Liver (tissue), 9 donors: ENCODE data around the gene NAP1L3. TPM values are rescaled to one million over a fixed set of nuclear protein-coding genes. Genes with fewer than 3 reads are reported as not detected.

Source experiments
- DNase-seq: peaks from one replicate; pipeline ENCODE4 v3.0.0-alpha.2; 2017; ENCODE audit warnings: low spot score
- H3K27ac ChIP-seq, 2 donors: one replicate each; pipeline ENCODE4 v1.7.0; 2013; ENCODE audit warnings: inconsistent platforms in 2 of 2, low read length in 2 of 2, control low read depth in 1 of 2, low read depth in 1 of 2, mild to moderate bottlenecking in 1 of 2
- H3K27me3 ChIP-seq, 4 donors: one replicate each; pipeline versions ENCODE4 v1.6.1 to v1.7.0; 2013; ENCODE audit warnings: low read length in 3 of 4, inconsistent platforms in 1 of 4, mild to moderate bottlenecking in 1 of 4, moderate library complexity in 1 of 4; ENCODE audit not compliant: control insufficient read depth in 4 of 4, insufficient read depth in 4 of 4
- H3K36me3 ChIP-seq, 4 donors: one replicate each; pipeline versions ENCODE4 v1.6.1 to v1.7.0; 2013; ENCODE audit warnings: low read length in 3 of 4, mild to moderate bottlenecking in 3 of 4, low read depth in 1 of 4, moderate library complexity in 1 of 4; ENCODE audit not compliant: control insufficient read depth in 4 of 4, insufficient read depth in 3 of 4
- H3K4me1 ChIP-seq, 4 donors: one replicate each; pipeline versions ENCODE4 v1.6.1 to v1.7.0; 2013; ENCODE audit warnings: low read length in 3 of 4, mild to moderate bottlenecking in 3 of 4, moderate library complexity in 1 of 4; ENCODE audit not compliant: control insufficient read depth in 4 of 4, insufficient read depth in 4 of 4
- H3K4me3 ChIP-seq, 3 donors: one replicate each; pipeline versions ENCODE4 v1.6.1 to v1.7.0; 2013; ENCODE audit warnings: low read length in 3 of 3, control low read depth in 1 of 3, low read depth in 1 of 3, mild to moderate bottlenecking in 1 of 3
- H3K9ac ChIP-seq, 2 donors: one replicate each; pipeline ENCODE4 v1.7.0; 2013; ENCODE audit warnings: low read length in 2 of 2, mild to moderate bottlenecking in 2 of 2, moderate library complexity in 2 of 2, control low read depth in 1 of 2, low read depth in 1 of 2
- H3K9me3 ChIP-seq, 4 donors: one replicate each; pipeline versions ENCODE4 v1.6.1 to v1.7.0; 2013; ENCODE audit warnings: low read length in 3 of 4; ENCODE audit not compliant: control insufficient read depth in 4 of 4
- FOXA2 ChIP-seq: IDR thresholded peaks from 2 replicates; pipeline ENCODE4 v1.6.1; 2016; ENCODE audit warnings: antibody characterized with exemption
- GABPA ChIP-seq, 2 donors: IDR thresholded peaks in 1 of 2; conservative IDR thresholded peaks in 1 of 2; 2 replicates each; pipeline ENCODE4 v1.6.1; 2016; ENCODE audit warnings: antibody characterized with exemption in 2 of 2, mild to moderate bottlenecking in 1 of 2, moderate library complexity in 1 of 2
- HNF4A ChIP-seq, 2 donors: conservative IDR thresholded peaks; 2 replicates each; pipeline ENCODE4 v1.6.1; 2016; ENCODE audit warnings: antibody characterized with exemption in 2 of 2, mild to moderate bottlenecking in 2 of 2
- HNF4G ChIP-seq: IDR thresholded peaks from 2 replicates; pipeline ENCODE4 v1.6.1; 2016; ENCODE audit warnings: antibody characterized with exemption
- JUND ChIP-seq, 2 donors: IDR thresholded peaks; 2 replicates each; pipeline ENCODE4 v1.6.1; 2016; ENCODE audit warnings: antibody characterized with exemption in 2 of 2
- NR2F2 ChIP-seq: IDR thresholded peaks from 2 replicates; pipeline ENCODE4 v1.6.1; 2016; ENCODE audit warnings: antibody characterized with exemption
- RAD21 ChIP-seq, 2 donors: IDR thresholded peaks; 2 replicates each; pipeline ENCODE4 v1.6.1; 2016; ENCODE audit warnings: antibody characterized with exemption in 2 of 2, mild to moderate bottlenecking in 2 of 2
- SP1 ChIP-seq: IDR thresholded peaks from 2 replicates; pipeline ENCODE4 v1.6.1; 2018; ENCODE audit warnings: antibody characterized with exemption, mild to moderate bottlenecking
- TAF1 ChIP-seq: conservative IDR thresholded peaks from 2 replicates; pipeline ENCODE4 v1.6.1; 2016; ENCODE audit warnings: antibody characterized with exemption, mild to moderate bottlenecking
- YY1 ChIP-seq: IDR thresholded peaks from 2 replicates; pipeline ENCODE4 v1.6.1; 2016; ENCODE audit warnings: antibody characterized with exemption, mild to moderate bottlenecking
- WGBS: extraction: QIAGEN DNeasy Blood & Tissue Kit; methylation state at CpG from one replicate; pipeline ENCODE4 v1.1.7; 2013; 5-methylcytosine and 5-hydroxymethylcytosine counted together
- polyA plus RNA-seq, 2 donors: library from polyadenylated mRNA; stranded (reverse) in 1 of 2; unstranded in 1 of 2; fragments of 200-250 nt in 1 of 2; fragments of >200 nt in 1 of 2; fragmentation: Nextera tagmentation in 1 of 2; extraction: Ambion mirVana in 1 of 2; gene quantifications; one replicate each; pipeline versions ENCODE4 v1.2.1 to v1.2.3, GENCODE V29; 2013 to 2015
- total RNA-seq, 2 donors: library from RNA; depleted of rRNA; stranded (reverse); fragments of >200 nt; gene quantifications; one replicate each; pipeline ENCODE4 v1.2.3, GENCODE V29; 2014
- TF ChIP-seq, protein P1 (sequence below): fragments of 150-350 bp; IDR thresholded peaks from 2 replicates; pipeline ENCODE4 v1.5.1; 2017; ENCODE audit warnings: improper control_type of control experiment, low read depth, low read length; ENCODE audit not compliant: missing input control
- TF ChIP-seq, protein P2 (sequence below): IDR thresholded peaks from 2 replicates; pipeline ENCODE4 v1.6.1; 2016; ENCODE audit warnings: antibody characterized with exemption
- TF ChIP-seq, protein P3 (sequence below): IDR thresholded peaks from 2 replicates; pipeline ENCODE4 v1.6.1; 2016; ENCODE audit warnings: antibody characterized with exemption
- TF ChIP-seq, protein P4 (sequence below): IDR thresholded peaks from 2 replicates; pipeline ENCODE4 v1.6.1; 2016; ENCODE audit warnings: antibody characterized with exemption, mild to moderate bottlenecking
- TF ChIP-seq, protein P5 (sequence below): IDR thresholded peaks from 2 replicates; pipeline ENCODE4 v1.6.1; 2016; ENCODE audit warnings: antibody characterized with exemption
- donor health status: healthy.
- donor health status: healthy.
- donor health status: healthy.
- donor health status: healthy.
- donor health status: healthy.

Gene NAP1L3, protein sequence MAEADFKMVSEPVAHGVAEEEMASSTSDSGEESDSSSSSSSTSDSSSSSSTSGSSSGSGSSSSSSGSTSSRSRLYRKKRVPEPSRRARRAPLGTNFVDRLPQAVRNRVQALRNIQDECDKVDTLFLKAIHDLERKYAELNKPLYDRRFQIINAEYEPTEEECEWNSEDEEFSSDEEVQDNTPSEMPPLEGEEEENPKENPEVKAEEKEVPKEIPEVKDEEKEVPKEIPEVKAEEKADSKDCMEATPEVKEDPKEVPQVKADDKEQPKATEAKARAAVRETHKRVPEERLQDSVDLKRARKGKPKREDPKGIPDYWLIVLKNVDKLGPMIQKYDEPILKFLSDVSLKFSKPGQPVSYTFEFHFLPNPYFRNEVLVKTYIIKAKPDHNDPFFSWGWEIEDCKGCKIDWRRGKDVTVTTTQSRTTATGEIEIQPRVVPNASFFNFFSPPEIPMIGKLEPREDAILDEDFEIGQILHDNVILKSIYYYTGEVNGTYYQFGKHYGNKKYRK
- total RNA-seq (1 to 10 TPM in 1 of 2 donors, under 1 TPM in 1; 0.84 to 1.2 TPM), polyA plus RNA-seq (under 1 TPM; 0.69 to 0.85 TPM)

DNA sequence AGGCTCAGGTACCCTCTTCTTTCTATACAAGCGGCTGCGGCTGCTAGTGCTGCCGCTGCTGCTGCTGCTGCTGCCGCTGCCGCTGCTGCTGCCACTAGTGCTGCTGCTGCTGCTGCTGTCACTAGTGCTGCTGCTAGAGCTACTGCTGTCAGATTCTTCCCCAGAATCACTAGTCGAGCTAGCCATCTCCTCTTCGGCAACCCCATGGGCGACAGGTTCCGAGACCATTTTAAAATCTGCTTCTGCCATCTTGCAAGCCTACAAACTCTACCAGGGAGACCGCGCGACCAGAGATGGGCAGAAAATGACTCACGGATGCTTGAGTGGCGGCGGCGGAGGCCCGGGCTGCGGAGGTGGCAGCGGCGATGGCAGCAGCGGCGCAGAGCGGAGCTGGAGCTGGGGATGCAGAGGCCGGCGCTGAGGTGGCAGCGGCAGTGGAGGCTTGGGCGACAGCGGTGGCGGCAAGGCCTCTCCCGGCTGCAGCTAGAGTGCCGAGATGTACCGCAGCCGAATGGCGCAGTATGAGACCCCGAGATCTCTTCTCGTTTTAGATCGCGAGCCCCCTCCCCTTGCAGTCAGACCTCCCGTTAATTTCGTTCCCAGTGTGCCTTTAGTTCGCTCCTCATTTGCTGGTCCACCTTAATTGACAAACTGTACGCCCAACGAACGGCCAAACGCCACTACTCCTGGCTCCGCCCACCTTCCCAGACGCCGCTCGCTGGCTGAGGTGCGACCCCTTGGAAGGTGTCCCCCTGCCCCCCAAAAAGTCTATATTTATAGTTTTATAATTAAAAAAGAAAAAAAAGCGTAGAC lies at the start of gene NAP1L3:
TSS of gene NAP1L3 (minus strand) at position 523 of the 813 bp plus-strand sequence. CDS start at position 249, 274 bp downstream.
- Histone ChIP-seq H3K36me3 (no peaks in the 10 kb centered on the region), H3K9me3 (no peaks in the 10 kb centered on the region), H3K9ac (no peak within 1 kb of the TSS), H3K4me1 (peaks cover 0 to 8% (median under 1%) of the 10 kb centered on the region in 4 donors), H3K27ac (peak within 1 kb of the TSS in 1 of 2 donors; percentile 18), H3K4me3 (peak within 1 kb of the TSS in 2 of 3 donors; percentile 45 to 60), H3K27me3 (peaks cover 0 to 7% (median 0%) of the 10 kb centered on the region in 4 donors)
- peak; percentile 43 for DNase-seq
- TF ChIP-seq NR2F2, result no peak
- TF ChIP-seq RAD21 (IDR thresholded peaks at IDR 0.05), result no peak
- no peak for TF ChIP-seq FOXA2
- TF ChIP-seq, protein P1, sequence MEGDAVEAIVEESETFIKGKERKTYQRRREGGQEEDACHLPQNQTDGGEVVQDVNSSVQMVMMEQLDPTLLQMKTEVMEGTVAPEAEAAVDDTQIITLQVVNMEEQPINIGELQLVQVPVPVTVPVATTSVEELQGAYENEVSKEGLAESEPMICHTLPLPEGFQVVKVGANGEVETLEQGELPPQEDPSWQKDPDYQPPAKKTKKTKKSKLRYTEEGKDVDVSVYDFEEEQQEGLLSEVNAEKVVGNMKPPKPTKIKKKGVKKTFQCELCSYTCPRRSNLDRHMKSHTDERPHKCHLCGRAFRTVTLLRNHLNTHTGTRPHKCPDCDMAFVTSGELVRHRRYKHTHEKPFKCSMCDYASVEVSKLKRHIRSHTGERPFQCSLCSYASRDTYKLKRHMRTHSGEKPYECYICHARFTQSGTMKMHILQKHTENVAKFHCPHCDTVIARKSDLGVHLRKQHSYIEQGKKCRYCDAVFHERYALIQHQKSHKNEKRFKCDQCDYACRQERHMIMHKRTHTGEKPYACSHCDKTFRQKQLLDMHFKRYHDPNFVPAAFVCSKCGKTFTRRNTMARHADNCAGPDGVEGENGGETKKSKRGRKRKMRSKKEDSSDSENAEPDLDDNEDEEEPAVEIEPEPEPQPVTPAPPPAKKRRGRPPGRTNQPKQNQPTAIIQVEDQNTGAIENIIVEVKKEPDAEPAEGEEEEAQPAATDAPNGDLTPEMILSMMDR, result no peak
- no peak for TF ChIP-seq YY1
- no peak for TF ChIP-seq SP1
- no peak for TF ChIP-seq JUND (IDR thresholded peaks at IDR 0.05)
- TF ChIP-seq, protein P2, sequence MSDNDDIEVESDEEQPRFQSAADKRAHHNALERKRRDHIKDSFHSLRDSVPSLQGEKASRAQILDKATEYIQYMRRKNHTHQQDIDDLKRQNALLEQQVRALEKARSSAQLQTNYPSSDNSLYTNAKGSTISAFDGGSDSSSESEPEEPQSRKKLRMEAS, result no peak
- TF ChIP-seq, protein P3, sequence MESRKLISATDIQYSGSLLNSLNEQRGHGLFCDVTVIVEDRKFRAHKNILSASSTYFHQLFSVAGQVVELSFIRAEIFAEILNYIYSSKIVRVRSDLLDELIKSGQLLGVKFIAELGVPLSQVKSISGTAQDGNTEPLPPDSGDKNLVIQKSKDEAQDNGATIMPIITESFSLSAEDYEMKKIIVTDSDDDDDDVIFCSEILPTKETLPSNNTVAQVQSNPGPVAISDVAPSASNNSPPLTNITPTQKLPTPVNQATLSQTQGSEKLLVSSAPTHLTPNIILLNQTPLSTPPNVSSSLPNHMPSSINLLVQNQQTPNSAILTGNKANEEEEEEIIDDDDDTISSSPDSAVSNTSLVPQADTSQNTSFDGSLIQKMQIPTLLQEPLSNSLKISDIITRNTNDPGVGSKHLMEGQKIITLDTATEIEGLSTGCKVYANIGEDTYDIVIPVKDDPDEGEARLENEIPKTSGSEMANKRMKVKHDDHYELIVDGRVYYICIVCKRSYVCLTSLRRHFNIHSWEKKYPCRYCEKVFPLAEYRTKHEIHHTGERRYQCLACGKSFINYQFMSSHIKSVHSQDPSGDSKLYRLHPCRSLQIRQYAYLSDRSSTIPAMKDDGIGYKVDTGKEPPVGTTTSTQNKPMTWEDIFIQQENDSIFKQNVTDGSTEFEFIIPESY, result no peak
- no peak for TF ChIP-seq HNF4A (conservative IDR thresholded peaks at IDR 0.05)
- TF ChIP-seq, protein P4, sequence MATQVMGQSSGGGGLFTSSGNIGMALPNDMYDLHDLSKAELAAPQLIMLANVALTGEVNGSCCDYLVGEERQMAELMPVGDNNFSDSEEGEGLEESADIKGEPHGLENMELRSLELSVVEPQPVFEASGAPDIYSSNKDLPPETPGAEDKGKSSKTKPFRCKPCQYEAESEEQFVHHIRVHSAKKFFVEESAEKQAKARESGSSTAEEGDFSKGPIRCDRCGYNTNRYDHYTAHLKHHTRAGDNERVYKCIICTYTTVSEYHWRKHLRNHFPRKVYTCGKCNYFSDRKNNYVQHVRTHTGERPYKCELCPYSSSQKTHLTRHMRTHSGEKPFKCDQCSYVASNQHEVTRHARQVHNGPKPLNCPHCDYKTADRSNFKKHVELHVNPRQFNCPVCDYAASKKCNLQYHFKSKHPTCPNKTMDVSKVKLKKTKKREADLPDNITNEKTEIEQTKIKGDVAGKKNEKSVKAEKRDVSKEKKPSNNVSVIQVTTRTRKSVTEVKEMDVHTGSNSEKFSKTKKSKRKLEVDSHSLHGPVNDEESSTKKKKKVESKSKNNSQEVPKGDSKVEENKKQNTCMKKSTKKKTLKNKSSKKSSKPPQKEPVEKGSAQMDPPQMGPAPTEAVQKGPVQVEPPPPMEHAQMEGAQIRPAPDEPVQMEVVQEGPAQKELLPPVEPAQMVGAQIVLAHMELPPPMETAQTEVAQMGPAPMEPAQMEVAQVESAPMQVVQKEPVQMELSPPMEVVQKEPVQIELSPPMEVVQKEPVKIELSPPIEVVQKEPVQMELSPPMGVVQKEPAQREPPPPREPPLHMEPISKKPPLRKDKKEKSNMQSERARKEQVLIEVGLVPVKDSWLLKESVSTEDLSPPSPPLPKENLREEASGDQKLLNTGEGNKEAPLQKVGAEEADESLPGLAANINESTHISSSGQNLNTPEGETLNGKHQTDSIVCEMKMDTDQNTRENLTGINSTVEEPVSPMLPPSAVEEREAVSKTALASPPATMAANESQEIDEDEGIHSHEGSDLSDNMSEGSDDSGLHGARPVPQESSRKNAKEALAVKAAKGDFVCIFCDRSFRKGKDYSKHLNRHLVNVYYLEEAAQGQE, result no peak
- TF ChIP-seq GABPA (IDR thresholded peaks at IDR 0.05 in 1 of 2, conservative IDR thresholded peaks at IDR 0.05 in 1 of 2), result no peak
- TF ChIP-seq HNF4G, result no peak
- TF ChIP-seq, protein P5, sequence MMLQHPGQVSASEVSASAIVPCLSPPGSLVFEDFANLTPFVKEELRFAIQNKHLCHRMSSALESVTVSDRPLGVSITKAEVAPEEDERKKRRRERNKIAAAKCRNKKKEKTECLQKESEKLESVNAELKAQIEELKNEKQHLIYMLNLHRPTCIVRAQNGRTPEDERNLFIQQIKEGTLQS, result no peak
- TF ChIP-seq TAF1, result no peak
- WGBS, result 3% methylated on average over 51 of the region's 51 CpGs
